Ramos (cell line): ENCODE results near the gene SCYL1.

ENCODE experiments used
- in situ Hi-C: fragments of 300-500 bp; cut with MboI; formaldehyde crosslinking; loops from one replicate; pipeline ENCODE4 v1.14.3; 2022; ENCODE audit warnings: low sequenced_read_pairs; ENCODE audit not compliant: unreplicated experiment

SCYL1 gene

DNA sequence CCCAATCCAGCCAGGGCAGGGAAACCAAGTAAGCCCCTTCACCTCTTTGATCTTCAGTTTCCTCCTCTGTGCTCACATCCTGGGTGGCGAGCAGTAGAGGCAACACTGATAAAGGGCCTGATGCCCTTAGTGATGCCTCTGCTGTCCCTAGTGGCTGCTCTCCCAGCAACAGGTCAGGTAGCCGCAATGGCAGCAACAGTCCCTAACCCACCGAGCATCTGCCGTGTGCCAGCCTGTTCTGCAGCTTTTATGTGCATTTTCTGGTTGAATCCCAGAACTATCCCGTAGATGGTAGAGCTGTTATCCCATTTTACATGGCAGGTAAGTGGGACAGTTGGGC lies 5.2 kb downstream of the SCYL1 start:
- in situ Hi-C loops, result no loop called here

- in situ Hi-C loops, result no loop called here
These were observed 7.6 kb downstream of the SCYL1 start for GRCh38 chr11:65532388-65533064.

- in situ Hi-C loops, result no loop called here
These were observed 10.2 kb downstream of the SCYL1 start for GRCh38 chr11:65535102-65535501.

- in situ Hi-C loops, result no loop called here
These were observed 11.8 kb downstream of the SCYL1 start for GRCh38 chr11:65536412-65537295.

- in situ Hi-C loops, result no loop called here
These were observed 12.4 kb downstream of the SCYL1 start for GRCh38 chr11:65537296-65537597.

DNA sequence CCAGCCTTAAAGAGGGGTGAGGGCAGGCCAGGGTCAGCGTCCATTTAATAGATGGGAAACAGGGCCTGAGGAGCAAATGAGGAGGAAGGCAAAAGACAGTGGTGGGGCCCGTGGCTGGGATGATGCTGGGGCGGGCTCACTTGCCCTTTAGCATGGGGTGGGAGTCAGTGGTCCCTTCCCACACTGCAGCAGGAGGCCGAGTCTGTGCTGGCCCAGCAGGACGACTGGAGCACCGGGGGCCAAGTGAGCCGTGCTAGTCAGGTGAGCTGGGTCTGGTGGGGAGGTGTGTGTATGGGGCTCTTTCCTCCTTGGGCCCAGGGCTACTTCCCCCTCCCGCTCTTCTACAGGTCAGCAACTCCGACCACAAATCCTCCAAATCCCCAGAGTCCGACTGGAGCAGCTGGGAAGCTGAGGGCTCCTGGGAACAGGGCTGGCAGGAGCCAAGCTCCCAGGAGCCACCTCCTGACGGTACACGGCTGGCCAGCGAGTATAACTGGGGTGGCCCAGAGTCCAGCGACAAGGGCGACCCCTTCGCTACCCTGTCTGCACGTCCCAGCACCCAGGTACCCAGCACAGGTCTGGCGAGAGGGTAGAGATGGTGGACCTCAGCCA lies 12.8 kb downstream of the SCYL1 start:
- in situ Hi-C loops, result no loop called here

GRCh38 chr11:65538232-65538914 lies 13.5 kb downstream of the SCYL1 start:
- in situ Hi-C loops, result no loop called here

GRCh38 chr11:65538915-65539743 lies 14.2 kb downstream of the SCYL1 start:
- in situ Hi-C loops, result no loop called here

GRCh38 chr11:65539744-65540289 lies 14.9 kb downstream of the SCYL1 start:
- in situ Hi-C loops, result no loop called here

DNA sequence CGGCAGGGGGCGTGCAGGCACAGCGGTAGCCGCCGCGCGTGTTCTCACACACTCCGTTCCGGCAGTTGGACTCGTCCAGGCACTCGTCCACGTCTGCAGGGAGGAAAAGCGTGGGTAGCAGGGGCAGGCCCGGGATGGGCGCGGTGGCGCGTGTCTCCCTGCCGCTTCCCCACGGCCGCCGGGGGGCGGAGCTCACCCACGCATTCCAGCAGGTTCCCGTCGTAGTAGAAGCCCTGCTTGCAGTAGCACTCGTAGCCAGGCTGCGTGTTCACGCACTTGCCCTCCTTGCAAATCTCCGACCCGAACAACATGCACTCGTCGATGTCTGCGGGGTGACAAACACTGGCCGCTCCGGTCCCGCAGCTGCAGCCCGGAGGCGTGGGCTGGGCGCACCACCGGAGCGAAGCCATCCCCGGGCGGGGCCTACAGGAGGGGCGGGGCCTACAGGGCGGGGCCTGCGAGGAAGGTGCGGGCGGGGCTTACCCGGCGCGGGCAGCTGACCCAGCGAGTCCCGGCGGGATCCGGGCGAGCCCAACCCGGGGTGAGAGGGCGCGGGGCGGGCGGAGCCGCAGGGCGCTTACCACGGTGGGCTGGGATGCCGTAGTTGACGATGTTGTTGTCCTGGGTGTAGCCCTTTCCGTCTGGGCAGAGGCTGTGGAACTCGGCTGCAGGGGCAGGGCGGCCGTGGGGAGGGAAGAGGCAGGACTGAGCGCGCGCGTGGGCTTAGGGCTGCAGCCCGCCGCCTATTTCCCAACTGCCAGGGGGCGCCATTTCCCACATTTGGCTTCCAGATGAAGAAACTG lies 15.6 kb downstream of the SCYL1 start:
- in situ Hi-C loops, result no loop called here

- in situ Hi-C loops, result no loop called here
These were observed 16.5 kb downstream of the SCYL1 start for GRCh38 chr11:65541093-65541982.

GRCh38 chr11:65542738-65543390 lies 18.0 kb downstream of the SCYL1 start:
- in situ Hi-C loops, result no loop called here

- in situ Hi-C loops, result no loop called here
These were observed 21.0 kb downstream of the SCYL1 start for GRCh38 chr11:65545853-65546216.

GRCh38 chr11:65546217-65546958 lies 21.5 kb downstream of the SCYL1 start:
- in situ Hi-C loops, result no loop called here

GRCh38 chr11:65547446-65548125 lies 22.7 kb downstream of the SCYL1 start:
- in situ Hi-C loops, result no loop called here

GRCh38 chr11:65548395-65548794 lies 23.5 kb downstream of the SCYL1 start:
- in situ Hi-C loops, result no loop called here
